Measurements from ENCODE around the gene DDIT3.

DNA sequence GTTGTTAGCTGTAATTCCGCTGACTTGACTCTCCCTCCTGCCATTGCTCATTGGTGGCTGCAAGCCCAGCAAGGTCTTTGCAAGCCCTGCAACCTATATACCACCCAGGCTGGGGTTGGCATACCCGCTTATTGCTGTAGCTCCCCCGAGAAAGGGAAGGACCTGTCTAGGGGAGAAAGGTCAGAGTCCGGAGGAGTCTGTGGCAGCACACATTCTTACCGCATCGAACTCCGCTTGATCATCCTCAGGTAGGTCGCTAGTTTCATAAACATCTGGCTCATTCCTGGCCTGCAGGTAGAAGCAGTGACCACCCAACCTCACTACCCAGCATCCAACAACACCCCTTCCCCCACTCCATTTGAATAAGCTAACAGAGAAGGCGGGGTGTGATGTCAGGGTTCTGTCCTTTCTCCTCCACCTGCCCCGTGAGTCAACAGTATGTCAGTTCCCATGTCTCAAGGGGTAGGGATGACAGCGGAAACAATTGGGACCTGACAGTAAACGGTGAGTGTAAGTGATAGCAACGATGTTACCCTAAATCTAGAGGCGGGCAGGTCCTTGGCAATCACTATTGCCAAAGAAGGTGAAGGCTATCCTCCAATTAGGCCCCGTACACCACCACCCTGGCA, 25.6 kb upstream of the DDIT3 start:
- TF ChIP-seq CREB1 (CRISPR knock-in tag; IDR thresholded peaks at IDR 0.05) (no peak), CDX4 (CRISPR knock-in tag; IDR thresholded peaks at IDR 0.05; ENCODE audit: borderline replicate concordance) (no peak), MYBL2 (CRISPR knock-in tag; IDR thresholded peaks at IDR 0.05) (no peak), USF1 (CRISPR knock-in tag; IDR thresholded peaks at IDR 0.05) (no peak), ZNF423 (CRISPR knock-in tag; IDR thresholded peaks at IDR 0.05) (no peak), E2F4 (CRISPR knock-in tag; IDR thresholded peaks at IDR 0.05; ENCODE audit: borderline replicate concordance, low read depth) (no peak), SP1 (CRISPR knock-in tag; conservative IDR thresholded peaks at IDR 0.05) (no peak), NFYB (CRISPR knock-in tag; conservative IDR thresholded peaks at IDR 0.05; ENCODE audit: low read depth) (no peak), MAX (CRISPR knock-in tag; IDR thresholded peaks at IDR 0.05) (no peak), NR2C2 (CRISPR knock-in tag; IDR thresholded peaks at IDR 0.05) (no peak), ZBTB43 (CRISPR knock-in tag; IDR thresholded peaks at IDR 0.05) (no peak)
- TF ChIP-seq, protein P1, sequence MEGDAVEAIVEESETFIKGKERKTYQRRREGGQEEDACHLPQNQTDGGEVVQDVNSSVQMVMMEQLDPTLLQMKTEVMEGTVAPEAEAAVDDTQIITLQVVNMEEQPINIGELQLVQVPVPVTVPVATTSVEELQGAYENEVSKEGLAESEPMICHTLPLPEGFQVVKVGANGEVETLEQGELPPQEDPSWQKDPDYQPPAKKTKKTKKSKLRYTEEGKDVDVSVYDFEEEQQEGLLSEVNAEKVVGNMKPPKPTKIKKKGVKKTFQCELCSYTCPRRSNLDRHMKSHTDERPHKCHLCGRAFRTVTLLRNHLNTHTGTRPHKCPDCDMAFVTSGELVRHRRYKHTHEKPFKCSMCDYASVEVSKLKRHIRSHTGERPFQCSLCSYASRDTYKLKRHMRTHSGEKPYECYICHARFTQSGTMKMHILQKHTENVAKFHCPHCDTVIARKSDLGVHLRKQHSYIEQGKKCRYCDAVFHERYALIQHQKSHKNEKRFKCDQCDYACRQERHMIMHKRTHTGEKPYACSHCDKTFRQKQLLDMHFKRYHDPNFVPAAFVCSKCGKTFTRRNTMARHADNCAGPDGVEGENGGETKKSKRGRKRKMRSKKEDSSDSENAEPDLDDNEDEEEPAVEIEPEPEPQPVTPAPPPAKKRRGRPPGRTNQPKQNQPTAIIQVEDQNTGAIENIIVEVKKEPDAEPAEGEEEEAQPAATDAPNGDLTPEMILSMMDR (IDR thresholded peaks at IDR 0.05), result no peak
- TF ChIP-seq, protein P2, sequence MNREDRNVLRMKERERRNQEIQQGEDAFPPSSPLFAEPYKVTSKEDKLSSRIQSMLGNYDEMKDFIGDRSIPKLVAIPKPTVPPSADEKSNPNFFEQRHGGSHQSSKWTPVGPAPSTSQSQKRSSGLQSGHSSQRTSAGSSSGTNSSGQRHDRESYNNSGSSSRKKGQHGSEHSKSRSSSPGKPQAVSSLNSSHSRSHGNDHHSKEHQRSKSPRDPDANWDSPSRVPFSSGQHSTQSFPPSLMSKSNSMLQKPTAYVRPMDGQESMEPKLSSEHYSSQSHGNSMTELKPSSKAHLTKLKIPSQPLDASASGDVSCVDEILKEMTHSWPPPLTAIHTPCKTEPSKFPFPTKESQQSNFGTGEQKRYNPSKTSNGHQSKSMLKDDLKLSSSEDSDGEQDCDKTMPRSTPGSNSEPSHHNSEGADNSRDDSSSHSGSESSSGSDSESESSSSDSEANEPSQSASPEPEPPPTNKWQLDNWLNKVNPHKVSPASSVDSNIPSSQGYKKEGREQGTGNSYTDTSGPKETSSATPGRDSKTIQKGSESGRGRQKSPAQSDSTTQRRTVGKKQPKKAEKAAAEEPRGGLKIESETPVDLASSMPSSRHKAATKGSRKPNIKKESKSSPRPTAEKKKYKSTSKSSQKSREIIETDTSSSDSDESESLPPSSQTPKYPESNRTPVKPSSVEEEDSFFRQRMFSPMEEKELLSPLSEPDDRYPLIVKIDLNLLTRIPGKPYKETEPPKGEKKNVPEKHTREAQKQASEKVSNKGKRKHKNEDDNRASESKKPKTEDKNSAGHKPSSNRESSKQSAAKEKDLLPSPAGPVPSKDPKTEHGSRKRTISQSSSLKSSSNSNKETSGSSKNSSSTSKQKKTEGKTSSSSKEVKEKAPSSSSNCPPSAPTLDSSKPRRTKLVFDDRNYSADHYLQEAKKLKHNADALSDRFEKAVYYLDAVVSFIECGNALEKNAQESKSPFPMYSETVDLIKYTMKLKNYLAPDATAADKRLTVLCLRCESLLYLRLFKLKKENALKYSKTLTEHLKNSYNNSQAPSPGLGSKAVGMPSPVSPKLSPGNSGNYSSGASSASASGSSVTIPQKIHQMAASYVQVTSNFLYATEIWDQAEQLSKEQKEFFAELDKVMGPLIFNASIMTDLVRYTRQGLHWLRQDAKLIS (CRISPR knock-in tag; IDR thresholded peaks at IDR 0.05; ENCODE audit: borderline replicate concordance), result no peak
- TF ChIP-seq, protein P3, sequence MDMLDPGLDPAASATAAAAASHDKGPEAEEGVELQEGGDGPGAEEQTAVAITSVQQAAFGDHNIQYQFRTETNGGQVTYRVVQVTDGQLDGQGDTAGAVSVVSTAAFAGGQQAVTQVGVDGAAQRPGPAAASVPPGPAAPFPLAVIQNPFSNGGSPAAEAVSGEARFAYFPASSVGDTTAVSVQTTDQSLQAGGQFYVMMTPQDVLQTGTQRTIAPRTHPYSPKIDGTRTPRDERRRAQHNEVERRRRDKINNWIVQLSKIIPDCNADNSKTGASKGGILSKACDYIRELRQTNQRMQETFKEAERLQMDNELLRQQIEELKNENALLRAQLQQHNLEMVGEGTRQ (CRISPR knock-in tag; IDR thresholded peaks at IDR 0.05), result no peak

Data from WTC11 (cell line).